H1 (cell line): ENCODE data around the gene PDE2A. TPM values are rescaled to one million over a fixed set of nuclear protein-coding genes. Genes with fewer than 3 reads are reported as not detected.

Experiments
- CTCF ChIA-PET: fragments of 300-600 bp; sonication (Branson Sonifier 250); formaldehyde crosslinking; loops from one replicate; lab custom pipeline; 2021; ENCODE audit not compliant: partially characterized antibody; lab: Charles Lee
- POLR2A ChIA-PET: fragments of 300-600 bp; sonication (Branson Sonifier 250); formaldehyde crosslinking; loops from one replicate; lab custom pipeline; 2021; ENCODE audit warnings: inconsistent platforms; ENCODE audit not compliant: partially characterized antibody; lab: Charles Lee
- DNase-seq, 2 experiments: peaks; one replicate each; pipeline versions ENCODE4 v3.0.0 to v3.0.0-alpha.2; 2010 to 2022; ENCODE audit warnings: low spot score in 2 of 2, low read depth in 1 of 2, mixed read lengths in 1 of 2
- FAIRE-seq: peaks from 2 replicates; lab custom pipeline; 2011; peaks lifted over from hg19 to GRCh38; lab: Jason Lieb, UNC
- H2AFZ ChIP-seq: 2 replicates; pipeline ENCODE4 v1.8.1; 2012; ENCODE audit warnings: low read length, inconsistent platforms
- H2AK5ac ChIP-seq: 2 replicates; pipeline ENCODE4 v1.6.1; 2013; ENCODE audit warnings: low read depth, low read length
- H2BK120ac ChIP-seq: replicated peaks from 2 replicates; pipeline ENCODE3; 2013; ENCODE audit warnings: low read depth, low read length, inconsistent platforms
- H2BK12ac ChIP-seq: 2 replicates; pipeline ENCODE4 v1.6.1; 2013; ENCODE audit warnings: low read depth, low read length
- H2BK15ac ChIP-seq: 2 replicates; pipeline ENCODE4 v1.6.1; 2013; ENCODE audit warnings: low read length
- H2BK20ac ChIP-seq: 2 replicates; pipeline ENCODE4 v1.6.1; 2013; ENCODE audit warnings: low read length
- H2BK5ac ChIP-seq: 2 replicates; pipeline ENCODE4 v1.6.1; 2013; ENCODE audit warnings: low read depth, low read length
- H3K14ac ChIP-seq: 2 replicates; pipeline ENCODE4 v1.6.1; 2013; ENCODE audit warnings: inconsistent platforms; ENCODE audit not compliant: insufficient read length
- H3K18ac ChIP-seq: 2 replicates; pipeline ENCODE4 v1.6.1; 2013; ENCODE audit warnings: low read length; ENCODE audit errors: extremely low read depth
- H3K23ac ChIP-seq: 2 replicates; pipeline ENCODE4 v1.6.1; 2013; ENCODE audit warnings: inconsistent platforms; ENCODE audit not compliant: insufficient read length
- H3K23me2 ChIP-seq: 2 replicates; pipeline ENCODE4 v1.6.1; 2013; ENCODE audit warnings: low read depth, low read length
- H3K27ac ChIP-seq: 2 replicates; pipeline ENCODE4 v1.6.1; 2011; ENCODE audit warnings: low read depth, low read length, inconsistent platforms
- H3K27me3 ChIP-seq, 4 experiments: replicated peaks in 1 of 4; 1 replicate in 1 of 4; 2 replicates in 3 of 4; pipeline versions ENCODE4 v1.6.1 to v1.8.1; 2011 to 2013; ENCODE audit warnings: low read length in 3 of 4, mild to moderate bottlenecking in 3 of 4, inconsistent platforms in 2 of 4, mixed read lengths in 2 of 4, moderate library complexity in 1 of 4; ENCODE audit not compliant: control insufficient read depth in 3 of 4, insufficient read depth in 3 of 4; ENCODE audit errors: extremely low read depth in 1 of 4
- H3K36me3 ChIP-seq, 4 experiments: 2 replicates each; pipeline versions ENCODE4 v1.6.1 to v1.8.1; 2011 to 2013; ENCODE audit warnings: mild to moderate bottlenecking in 4 of 4, low read length in 3 of 4, moderate library complexity in 2 of 4, control low read depth in 1 of 4, inconsistent platforms in 1 of 4; ENCODE audit not compliant: insufficient read depth in 4 of 4, control insufficient read depth in 2 of 4
- H3K4ac ChIP-seq: replicated peaks from 2 replicates; pipeline ENCODE3; 2013; ENCODE audit warnings: low read length, low read depth, mixed read lengths, inconsistent platforms; ENCODE audit not compliant: insufficient read length
- H3K4me1 ChIP-seq, 4 experiments: replicated peaks in 1 of 4; 1 replicate in 1 of 4; 2 replicates in 3 of 4; pipeline versions ENCODE4 v1.6.1 to v1.8.1; 2011 to 2013; ENCODE audit warnings: low read length in 3 of 4, inconsistent platforms in 2 of 4, mixed read lengths in 1 of 4; ENCODE audit not compliant: insufficient read depth in 4 of 4, control insufficient read depth in 3 of 4
- H3K4me2 ChIP-seq, 2 experiments: 2 replicates each; pipeline versions ENCODE4 v1.6.1 to v1.8.1; 2011 to 2013; ENCODE audit warnings: low read depth in 2 of 2, low read length in 2 of 2, control low read depth in 1 of 2, inconsistent platforms in 1 of 2, mild to moderate bottlenecking in 1 of 2; ENCODE audit not compliant: insufficient read depth in 1 of 2
- H3K4me3 ChIP-seq, 4 experiments: fragments of 200-600, 300-600 bp in 1 of 4; sonication (generic), shearing (Covaris generic), sonication (Bioruptor Twin) in 1 of 4; 2 replicates each; pipeline versions ENCODE4 v1.5.1 to v1.8.1; 2011 to 2016; ENCODE audit warnings: low read length in 4 of 4, low read depth in 3 of 4, control low read depth in 2 of 4, inconsistent platforms in 2 of 4, mild to moderate bottlenecking in 2 of 4, mixed read lengths in 1 of 4, moderate library complexity in 1 of 4; ENCODE audit not compliant: insufficient read depth in 2 of 4; ENCODE audit errors: extremely low read depth in 1 of 4
- H3K56ac ChIP-seq: replicated peaks from 2 replicates; pipeline ENCODE3; 2013; ENCODE audit warnings: low read depth, mild to moderate bottlenecking, mixed read lengths, low read length, inconsistent platforms; ENCODE audit not compliant: insufficient read length
- H3K79me1 ChIP-seq: 2 replicates; pipeline ENCODE4 v1.6.1; 2013; ENCODE audit warnings: low read depth, low read length, control low read depth
- H3K79me2 ChIP-seq, 2 experiments: 2 replicates each; pipeline versions ENCODE4 v1.6.1 to v1.8.1; 2012 to 2013; ENCODE audit warnings: low read length in 2 of 2, mild to moderate bottlenecking in 2 of 2, inconsistent platforms in 1 of 2; ENCODE audit not compliant: insufficient read depth in 2 of 2, control insufficient read depth in 1 of 2
- H3K9ac ChIP-seq, 4 experiments: replicated peaks in 1 of 4; 1 replicate in 1 of 4; 2 replicates in 3 of 4; pipeline versions ENCODE4 v1.6.1 to v1.8.1; 2011 to 2013; ENCODE audit warnings: low read depth in 3 of 4, low read length in 3 of 4, control low read depth in 2 of 4, mild to moderate bottlenecking in 2 of 4, moderate library complexity in 2 of 4, inconsistent platforms in 1 of 4; ENCODE audit errors: extremely low read depth in 1 of 4
- H3K9me3 ChIP-seq, 2 experiments: 2 replicates each; pipeline versions ENCODE4 v1.6.1 to v1.8.1; 2012 to 2013; ENCODE audit warnings: mild to moderate bottlenecking in 2 of 2, moderate library complexity in 2 of 2, control low read depth in 1 of 2, inconsistent platforms in 1 of 2, low read depth in 1 of 2, low read length in 1 of 2, mixed read lengths in 1 of 2; ENCODE audit not compliant: insufficient read depth in 2 of 2
- H4K20me1 ChIP-seq, 2 experiments: replicated peaks in 1 of 2; 2 replicates each; pipeline versions ENCODE3 to v1.8.1; 2011 to 2013; ENCODE audit warnings: inconsistent platforms in 2 of 2, low read length in 2 of 2, mild to moderate bottlenecking in 1 of 2; ENCODE audit not compliant: insufficient read depth in 2 of 2, control insufficient read depth in 1 of 2
- H4K5ac ChIP-seq: 2 replicates; pipeline ENCODE4 v1.6.1; 2013; ENCODE audit warnings: low read length, low read depth, mixed read lengths, inconsistent platforms; ENCODE audit not compliant: insufficient read length
- H4K8ac ChIP-seq: 2 replicates; pipeline ENCODE4 v1.8.0; 2013; ENCODE audit warnings: mild to moderate bottlenecking, moderate library complexity, low read length, inconsistent platforms; ENCODE audit not compliant: insufficient read depth; ENCODE audit errors: extremely low read depth
- H4K91ac ChIP-seq: replicated peaks from 2 replicates; pipeline ENCODE3; 2013; ENCODE audit warnings: low read length, mixed read lengths, inconsistent platforms; ENCODE audit not compliant: insufficient read length
- CEBPB ChIP-seq: IDR thresholded peaks from 2 replicates; pipeline ENCODE4 v1.6.1; 2012; ENCODE audit warnings: low read depth, low read length
- EZH2 ChIP-seq: fragments of 200-600 bp; sonication (generic); IDR thresholded peaks from 2 replicates; pipeline ENCODE4 v1.7.1; 2012; ENCODE audit warnings: low read depth, mild to moderate bottlenecking, moderate library complexity, low read length, inconsistent platforms; ENCODE audit not compliant: severe bottlenecking
- HDAC6 ChIP-seq: IDR thresholded peaks from one replicate; pipeline ENCODE4 v1.7.1; 2012; ENCODE audit warnings: low read depth, mild to moderate bottlenecking, inconsistent platforms, low read length, moderate library complexity
- JUN ChIP-seq: IDR thresholded peaks from 2 replicates; pipeline ENCODE4 v1.6.1; 2011; ENCODE audit warnings: low read depth, mild to moderate bottlenecking, improper control_type of control experiment, low read length
- POLR2AphosphoS5 ChIP-seq: IDR thresholded peaks from 2 replicates; pipeline ENCODE4 v1.6.1; 2011; ENCODE audit warnings: low read depth, low read length
- RXRA ChIP-seq: IDR thresholded peaks from 2 replicates; pipeline ENCODE4 v1.6.1; 2011; ENCODE audit warnings: low read depth, mild to moderate bottlenecking, low read length, moderate library complexity; ENCODE audit not compliant: insufficient read depth
- SP2 ChIP-seq: IDR thresholded peaks from 2 replicates; pipeline ENCODE4 v1.6.1; 2012; ENCODE audit warnings: mild to moderate bottlenecking, low read length, inconsistent platforms
- TAF1 ChIP-seq: IDR thresholded peaks from 2 replicates; pipeline ENCODE4 v1.6.1; 2011; ENCODE audit warnings: mild to moderate bottlenecking, low read depth, low read length
- TAF7 ChIP-seq: optimal IDR thresholded peaks from 2 replicates; pipeline ENCODE3; 2011; ENCODE audit warnings: low read depth, mild to moderate bottlenecking, inconsistent platforms, low read length, moderate library complexity, borderline replicate concordance
- TCF12 ChIP-seq: IDR thresholded peaks from 2 replicates; pipeline ENCODE4 v1.6.1; 2011; ENCODE audit warnings: low read depth, mild to moderate bottlenecking, low read length
- WGBS, 2 experiments: shearing (Covaris generic) in 1 of 2; methylation state at CpG; one replicate each; pipeline versions ENCODE4 v1.1.6 to v1.1.7; 2013 to 2015; ENCODE audit warnings: low lambda C conversion rate in 2 of 2, mixed read lengths in 2 of 2, inconsistent platforms in 1 of 2, low coverage in 1 of 2, missing lambda C conversion rate in 1 of 2; ENCODE audit not compliant: insufficient replicate concordance in 2 of 2, insufficient coverage in 1 of 2, insufficient read length in 1 of 2; ENCODE audit errors: extremely low coverage in 1 of 2, missing lambda C conversion rate in 1 of 2; 5-methylcytosine and 5-hydroxymethylcytosine counted together
- polyA plus RNA-seq, 7 experiments: library from polyadenylated mRNA; depleted of rRNA in 3 of 7; stranded (reverse) in 5 of 7; unstranded in 2 of 7; fragments of >200 nt in 5 of 7; fragments of 200-250 nt in 2 of 7; gene quantifications; 1 replicate in 5 of 7; 2 replicates in 1 of 7; 4 replicates in 1 of 7; pipeline versions ENCODE4 v1.2.1 to v1.2.3, GENCODE V29; 2011 to 2013; ENCODE audit warnings: missing spikeins in 2 of 7, mixed read lengths in 2 of 7
- total RNA-seq: library from RNA; stranded (reverse); fragmentation: NEBNext Ultra II Directional; extraction: Animal tissue kit (Norgen Biotek cat#: 25700); gene quantifications from 2 replicates; pipeline ENCODE4 v1.2.1, GENCODE V29; 2021
- TF ChIP-seq, protein P1 (sequence below), 3 experiments: IDR thresholded peaks; 1 replicate in 2 of 3; 2 replicates in 1 of 3; pipeline versions ENCODE4 v1.5.1 to v1.6.1; 2011; ENCODE audit warnings: low read length in 3 of 3, mild to moderate bottlenecking in 3 of 3, inconsistent platforms in 2 of 3, low read depth in 1 of 3, moderate library complexity in 1 of 3; ENCODE audit not compliant: insufficient read depth in 1 of 3; ENCODE audit errors: control extremely low read depth in 1 of 3

The PDE2A gene
- total and polyA plus RNA-seq, 2 of the 8 experiments (the other 6 are each of a cell fraction or from before 2014, with no cell fraction given), result 3.4 to 7.1 TPM

GRCh38 chr11:72570893-72571661 lies 103.1 kb downstream of the PDE2A start:
- ChIA-PET POLR2A (no interaction called here), CTCF (interaction anchor here (0.6 to 1.6 kb wide), 3 partner anchors 15 to 136 kb away, joined by 3 to 4 read pairs (median 3); no protein-coding TSS in a partner anchor)
- no peak overlapping the region for H4K91ac ChIP-seq
- H3K23me2 ChIP-seq, result no peaks in the 10 kb centered on the region
- no peak overlapping the region for H2BK20ac ChIP-seq
- no peak overlapping the region for H2BK15ac ChIP-seq
- no peaks in the 10 kb centered on the region for H3K27me3 ChIP-seq
- no peak overlapping the region for H2AFZ ChIP-seq
- no peak overlapping the region for H3K9ac ChIP-seq
- no peaks in the 10 kb centered on the region for H3K79me1 ChIP-seq
- H3K4me2 ChIP-seq, result no peak overlapping the region
- H2BK5ac ChIP-seq, result no peak overlapping the region
- no peak overlapping the region for H3K18ac ChIP-seq
- H2BK12ac ChIP-seq, result no peak overlapping the region
- H3K9me3 ChIP-seq, result no peaks in the 10 kb centered on the region
- H3K14ac ChIP-seq, result no peak overlapping the region
- H4K20me1 ChIP-seq, result no peaks in the 10 kb centered on the region
- H3K23ac ChIP-seq, result no peak overlapping the region
- H2AK5ac ChIP-seq, result no peak overlapping the region
- no peak overlapping the region for H2BK120ac ChIP-seq
- no peak for FAIRE-seq
- no peaks in the 10 kb centered on the region for H3K4me1 ChIP-seq
- WGBS, 2 experiments, result 96% methylated on average over 9 of the region's 10 CpGs; no CpG with 5 or more reads in 1 of the 2 experiments
- H3K4me3 ChIP-seq, result no peak overlapping the region
- no peak overlapping the region for H3K56ac ChIP-seq
- DNase-seq, result no peak
- H4K8ac ChIP-seq, result no peak overlapping the region
- H3K27ac ChIP-seq, result no peak overlapping the region
- H3K36me3 ChIP-seq, result no peaks in the 10 kb centered on the region
- H3K4ac ChIP-seq, result no peak overlapping the region
- H4K5ac ChIP-seq, result no peak overlapping the region
- no peaks in the 10 kb centered on the region for H3K79me2 ChIP-seq
- TF ChIP-seq SP2, result no peak
- no peak for TF ChIP-seq TAF7
- no peak for TF ChIP-seq HDAC6
- no peak for TF ChIP-seq EZH2
- TF ChIP-seq TAF1, result no peak
- no peak for TF ChIP-seq JUN
- no peak for TF ChIP-seq RXRA
- TF ChIP-seq CEBPB, result no peak
- TF ChIP-seq TCF12, result no peak
- TF ChIP-seq POLR2AphosphoS5, result no peak
- TF ChIP-seq, protein P1, sequence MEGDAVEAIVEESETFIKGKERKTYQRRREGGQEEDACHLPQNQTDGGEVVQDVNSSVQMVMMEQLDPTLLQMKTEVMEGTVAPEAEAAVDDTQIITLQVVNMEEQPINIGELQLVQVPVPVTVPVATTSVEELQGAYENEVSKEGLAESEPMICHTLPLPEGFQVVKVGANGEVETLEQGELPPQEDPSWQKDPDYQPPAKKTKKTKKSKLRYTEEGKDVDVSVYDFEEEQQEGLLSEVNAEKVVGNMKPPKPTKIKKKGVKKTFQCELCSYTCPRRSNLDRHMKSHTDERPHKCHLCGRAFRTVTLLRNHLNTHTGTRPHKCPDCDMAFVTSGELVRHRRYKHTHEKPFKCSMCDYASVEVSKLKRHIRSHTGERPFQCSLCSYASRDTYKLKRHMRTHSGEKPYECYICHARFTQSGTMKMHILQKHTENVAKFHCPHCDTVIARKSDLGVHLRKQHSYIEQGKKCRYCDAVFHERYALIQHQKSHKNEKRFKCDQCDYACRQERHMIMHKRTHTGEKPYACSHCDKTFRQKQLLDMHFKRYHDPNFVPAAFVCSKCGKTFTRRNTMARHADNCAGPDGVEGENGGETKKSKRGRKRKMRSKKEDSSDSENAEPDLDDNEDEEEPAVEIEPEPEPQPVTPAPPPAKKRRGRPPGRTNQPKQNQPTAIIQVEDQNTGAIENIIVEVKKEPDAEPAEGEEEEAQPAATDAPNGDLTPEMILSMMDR (IDR thresholded peaks at IDR 0.05; ENCODE audit: control extremely low read depth in 1 of 3, insufficient read depth in 1 of 3, low read depth in 1 of 3, low read length in 3 of 3), result no peak
